Measurements from ENCODE around the gene BLOC1S2. TPM values are rescaled to one million over a fixed set of nuclear protein-coding genes. Genes with fewer than 3 reads are reported as not detected.

The BLOC1S2 gene
- total RNA-seq, 1 donor from 2014 or later: 42.1 TPM

DNA sequence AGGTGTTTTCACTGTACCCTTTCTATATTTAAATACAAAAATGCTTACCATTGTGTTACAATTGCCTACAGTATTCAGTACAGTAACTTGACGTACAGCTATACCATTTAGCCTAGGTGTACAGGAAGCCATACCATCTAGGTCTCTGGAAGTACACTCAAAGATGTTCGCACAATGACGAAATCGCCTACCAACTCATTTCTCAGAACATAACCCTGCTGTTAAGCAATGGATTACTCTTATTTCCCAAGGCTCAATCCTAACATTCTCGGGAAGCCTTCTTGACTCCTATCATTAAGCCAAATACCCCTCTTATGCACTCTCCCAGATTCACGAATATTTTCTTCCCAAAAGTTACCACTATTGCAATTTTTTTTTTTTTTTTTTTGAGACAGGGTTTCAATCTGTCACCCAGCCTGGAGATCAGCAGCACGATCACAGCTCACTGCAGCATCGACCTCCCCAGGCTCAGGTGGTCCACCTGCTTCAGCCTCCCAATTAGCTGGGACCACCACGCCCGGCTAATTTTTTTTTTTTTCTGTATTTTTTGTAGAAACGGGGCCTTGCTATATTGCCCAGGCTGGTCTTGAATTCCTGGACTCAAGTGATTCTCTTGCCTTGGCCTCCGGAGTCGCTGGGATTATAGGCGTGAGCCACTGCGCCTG lies 20.5 kb downstream of the BLOC1S2 start:
- Histone ChIP-seq H3K36me3 (no peaks in the 10 kb centered on the region), H3K9me3 (no peaks in the 10 kb centered on the region), H3K27ac (no peak overlapping the region), H3K4me1 (peaks cover 17% of the 10 kb centered on the region), H3K4me3 (no peak overlapping the region), H3K27me3 (no peaks in the 10 kb centered on the region)
- TF ChIP-seq, protein P1, sequence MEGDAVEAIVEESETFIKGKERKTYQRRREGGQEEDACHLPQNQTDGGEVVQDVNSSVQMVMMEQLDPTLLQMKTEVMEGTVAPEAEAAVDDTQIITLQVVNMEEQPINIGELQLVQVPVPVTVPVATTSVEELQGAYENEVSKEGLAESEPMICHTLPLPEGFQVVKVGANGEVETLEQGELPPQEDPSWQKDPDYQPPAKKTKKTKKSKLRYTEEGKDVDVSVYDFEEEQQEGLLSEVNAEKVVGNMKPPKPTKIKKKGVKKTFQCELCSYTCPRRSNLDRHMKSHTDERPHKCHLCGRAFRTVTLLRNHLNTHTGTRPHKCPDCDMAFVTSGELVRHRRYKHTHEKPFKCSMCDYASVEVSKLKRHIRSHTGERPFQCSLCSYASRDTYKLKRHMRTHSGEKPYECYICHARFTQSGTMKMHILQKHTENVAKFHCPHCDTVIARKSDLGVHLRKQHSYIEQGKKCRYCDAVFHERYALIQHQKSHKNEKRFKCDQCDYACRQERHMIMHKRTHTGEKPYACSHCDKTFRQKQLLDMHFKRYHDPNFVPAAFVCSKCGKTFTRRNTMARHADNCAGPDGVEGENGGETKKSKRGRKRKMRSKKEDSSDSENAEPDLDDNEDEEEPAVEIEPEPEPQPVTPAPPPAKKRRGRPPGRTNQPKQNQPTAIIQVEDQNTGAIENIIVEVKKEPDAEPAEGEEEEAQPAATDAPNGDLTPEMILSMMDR (IDR thresholded peaks at IDR 0.05): no peak
- DNase-seq (no peak), ATAC-seq (no peak)
- intact Hi-C loops (cut with DNase I): no loop called here

DNA sequence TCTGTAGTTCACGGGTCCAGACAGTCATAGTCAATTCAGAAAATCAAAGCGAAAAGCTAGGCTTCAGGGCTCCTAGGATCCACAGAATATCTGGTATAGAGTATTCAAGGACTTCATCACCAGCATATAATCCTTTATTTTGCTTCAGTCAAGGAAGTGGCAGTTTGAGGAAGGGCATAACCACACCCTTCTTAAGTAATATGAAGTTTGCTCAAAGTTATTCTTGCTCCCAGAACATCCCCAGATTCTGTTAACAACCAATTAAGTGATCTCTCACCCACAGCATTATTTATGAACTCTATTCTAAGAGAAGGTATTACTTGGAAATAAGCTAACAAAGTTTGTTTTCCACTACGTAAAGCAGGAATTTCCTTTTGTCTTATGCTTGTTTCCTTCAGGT lies 32.3 kb downstream of the BLOC1S2 start:
- TF ChIP-seq, protein P1 (IDR thresholded peaks at IDR 0.05): no peak
- DNase-seq (no peak), ATAC-seq (no peak)
- H3K4me1 ChIP-seq: no peaks in the 10 kb centered on the region
- no peaks in the 10 kb centered on the region for H3K27me3 ChIP-seq
- intact Hi-C loops (cut with DNase I): no loop called here
- H3K4me3 ChIP-seq: no peak overlapping the region
- H3K36me3 ChIP-seq: peaks cover 93% of the 10 kb centered on the region
- H3K27ac ChIP-seq: no peak overlapping the region
- H3K9me3 ChIP-seq: no peaks in the 10 kb centered on the region

DNA sequence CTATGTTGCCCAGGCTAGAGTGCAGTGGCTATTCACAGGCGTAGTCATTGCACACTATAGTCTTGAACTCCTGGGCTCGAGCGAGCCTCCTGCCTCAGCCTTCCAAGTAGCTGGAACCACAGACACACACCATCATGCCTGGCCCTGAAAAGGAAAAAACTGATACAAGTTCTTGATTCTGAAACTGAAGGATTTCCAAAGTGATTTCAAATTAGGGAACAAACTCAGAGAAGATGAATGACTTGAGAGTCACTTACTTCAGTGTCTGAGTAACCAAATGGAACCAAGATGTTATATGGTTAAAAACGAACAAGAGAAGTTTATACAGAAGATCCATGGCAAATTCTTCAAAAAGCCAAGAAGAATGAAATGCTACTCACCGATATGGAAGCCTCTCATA lies 33.4 kb downstream of the BLOC1S2 start:
- H3K27me3 ChIP-seq: no peaks in the 10 kb centered on the region

DNA sequence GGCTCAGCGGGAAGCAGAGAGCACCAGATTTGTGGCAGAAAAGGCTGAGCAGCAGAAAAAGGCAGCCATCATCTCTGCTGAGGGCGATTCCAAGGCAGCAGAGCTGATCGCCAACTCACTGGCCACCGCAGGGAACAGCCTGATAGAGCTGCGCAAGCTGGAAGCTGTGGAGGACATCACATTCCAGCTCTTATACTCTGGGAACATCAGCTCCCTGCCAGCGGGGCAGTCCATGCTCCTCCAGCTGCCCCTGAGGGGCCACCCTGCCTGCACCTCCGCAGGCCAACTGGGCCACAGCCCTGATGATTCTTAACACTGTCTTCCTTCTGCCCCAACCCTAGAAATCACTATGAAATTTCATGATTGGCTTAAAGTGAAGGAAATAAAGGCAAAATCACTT lies 37.7 kb downstream of the BLOC1S2 start:
- DNase-seq: no peak
- H3K27me3 ChIP-seq: no peaks in the 10 kb centered on the region
- no peak overlapping the region for H3K4me3 ChIP-seq
- H3K4me1 ChIP-seq: no peaks in the 10 kb centered on the region
- TF ChIP-seq, protein P1 (IDR thresholded peaks at IDR 0.05): no peak
- no peaks in the 10 kb centered on the region for H3K9me3 ChIP-seq
- intact Hi-C loops (cut with DNase I): no loop called here
- H3K36me3 ChIP-seq: peaks cover 100% of the 10 kb centered on the region
- no peak for ATAC-seq
- no peak overlapping the region for H3K27ac ChIP-seq

More for the DNA sequence above, 33.4 kb downstream of the BLOC1S2 start:
- no peaks in the 10 kb centered on the region for H3K9me3 ChIP-seq
- no peaks in the 10 kb centered on the region for H3K4me1 ChIP-seq
- H3K36me3 ChIP-seq: peaks cover 96% of the 10 kb centered on the region
- no peak overlapping the region for H3K27ac ChIP-seq
- H3K4me3 ChIP-seq: no peak overlapping the region
- DNase-seq: no peak
- intact Hi-C loops (cut with DNase I): no loop called here
- ATAC-seq: no peak
- TF ChIP-seq, protein P1 (IDR thresholded peaks at IDR 0.05): no peak

DNA sequence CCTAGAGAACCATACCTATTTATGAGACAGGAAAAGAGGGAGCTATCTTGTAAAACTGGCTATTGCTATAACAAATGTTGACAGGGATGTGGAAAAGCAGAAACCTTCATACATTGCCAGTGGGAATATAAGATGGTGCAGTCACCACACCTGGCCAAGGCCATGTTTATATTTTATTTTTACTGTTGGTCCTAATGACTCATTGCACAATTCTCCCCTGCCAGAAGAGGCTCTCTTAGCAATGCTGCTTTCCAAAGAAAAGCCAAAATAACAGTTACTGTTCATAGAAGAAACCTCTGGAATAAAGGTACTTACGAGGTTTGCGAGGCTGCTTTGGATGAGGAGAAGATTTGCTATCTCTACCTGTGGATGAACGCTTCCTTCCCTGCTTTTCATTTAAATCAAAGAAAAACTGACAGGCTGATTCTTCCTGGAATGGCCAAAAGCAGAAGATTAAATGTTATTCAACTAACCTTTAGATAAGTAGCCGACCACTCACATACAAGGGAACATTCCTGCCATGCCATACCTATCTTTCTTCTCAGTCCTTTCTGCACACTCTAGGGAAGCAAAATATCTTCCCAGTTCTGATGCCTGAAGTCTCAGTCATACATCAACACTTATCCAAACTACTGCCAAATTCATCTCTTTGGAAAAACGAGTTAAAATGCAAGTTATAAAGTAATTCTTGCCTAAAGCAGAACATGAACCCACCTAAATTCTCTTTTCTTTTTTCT lies 40.8 kb downstream of the BLOC1S2 start:
- TF ChIP-seq, protein P1 (IDR thresholded peaks at IDR 0.05): no peak
- no peak overlapping the region for H3K27ac ChIP-seq
- H3K9me3 ChIP-seq: no peaks in the 10 kb centered on the region
- no peaks in the 10 kb centered on the region for H3K4me1 ChIP-seq
- H3K27me3 ChIP-seq: no peaks in the 10 kb centered on the region
- DNase-seq (no peak), ATAC-seq (no peak)
- no peak overlapping the region for H3K4me3 ChIP-seq
- intact Hi-C loops (cut with DNase I): no loop called here
- peaks cover 94% of the 10 kb centered on the region for H3K36me3 ChIP-seq

Measured in upper lobe of right lung (tissue), 1 donor.